Measurements from ENCODE around the gene CHRND.
"Not testable (repeated sequence)": the region's sequence is repeated elsewhere in the genome, so short reads cannot be mapped to it uniquely, and the experiment has no call there.

CHRND gene

DNA sequence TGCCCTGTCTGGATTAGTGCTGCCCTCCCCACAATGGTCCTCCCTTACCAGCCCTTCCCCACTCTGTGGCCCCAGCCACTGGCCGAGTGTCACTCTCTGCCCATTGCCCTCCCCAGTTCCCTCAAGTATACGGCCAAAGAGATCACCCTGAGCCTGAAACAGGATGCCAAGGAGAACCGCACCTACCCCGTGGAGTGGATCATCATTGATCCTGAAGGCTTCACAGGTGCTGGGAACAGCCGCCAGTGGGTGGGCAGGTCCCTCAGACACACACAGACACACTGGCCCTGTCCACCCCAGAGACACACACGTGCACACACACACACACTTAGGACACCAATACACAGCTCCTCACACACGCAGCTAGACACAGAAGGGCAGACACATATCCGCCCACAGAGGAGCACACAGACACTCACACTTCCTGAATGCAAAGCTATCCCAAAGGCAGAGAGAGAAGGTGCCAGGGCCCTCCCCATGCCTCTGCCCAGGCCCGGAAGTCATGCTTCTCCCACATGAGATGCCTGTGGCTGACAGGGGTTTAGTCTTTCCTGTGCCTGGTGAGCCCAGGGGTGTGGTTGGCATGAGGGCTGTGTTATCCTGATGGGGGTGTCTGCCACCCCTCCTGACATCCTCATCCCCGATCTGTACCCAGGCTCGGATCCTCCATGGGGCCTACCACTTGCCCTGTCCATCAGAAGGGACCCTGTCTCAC, 2.9 kb downstream of the CHRND start:
- DNase-seq, result no peak

- no peak for DNase-seq
Measured at GRCh38 chr2:232529806-232530547, 4.0 kb downstream of the CHRND start.

- DNase-seq, result no peak
Measured at GRCh38 chr2:232530626-232531260, 4.8 kb downstream of the CHRND start.

DNA sequence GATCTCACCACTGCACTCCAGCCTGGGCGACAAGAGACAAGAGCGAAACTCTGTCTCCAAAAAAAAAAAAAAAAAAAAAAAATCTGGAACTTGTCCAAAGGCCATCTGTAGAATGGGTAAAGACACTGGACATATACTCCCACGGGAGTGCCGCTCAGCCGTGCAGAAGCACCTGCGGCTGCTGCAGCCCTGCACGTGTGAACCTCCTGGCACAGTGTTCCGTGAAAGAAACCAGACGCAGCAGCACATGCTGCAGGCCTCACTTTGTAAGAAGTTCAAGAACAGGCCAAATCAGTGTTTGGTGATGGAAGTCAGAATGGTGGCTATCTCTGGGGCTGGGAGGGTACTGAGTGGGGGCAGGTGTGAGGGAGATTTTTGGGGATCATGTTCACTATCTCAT, 6.5 kb downstream of the CHRND start:
- DNase-seq, result no peak

GRCh38 chr2:232532821-232533220, 6.9 kb downstream of the CHRND start:
- DNase-seq, result not testable (repeated sequence)

- DNase-seq, result no peak
Measured at GRCh38 chr2:232533944-232534710, 8.2 kb downstream of the CHRND start.

DNA sequence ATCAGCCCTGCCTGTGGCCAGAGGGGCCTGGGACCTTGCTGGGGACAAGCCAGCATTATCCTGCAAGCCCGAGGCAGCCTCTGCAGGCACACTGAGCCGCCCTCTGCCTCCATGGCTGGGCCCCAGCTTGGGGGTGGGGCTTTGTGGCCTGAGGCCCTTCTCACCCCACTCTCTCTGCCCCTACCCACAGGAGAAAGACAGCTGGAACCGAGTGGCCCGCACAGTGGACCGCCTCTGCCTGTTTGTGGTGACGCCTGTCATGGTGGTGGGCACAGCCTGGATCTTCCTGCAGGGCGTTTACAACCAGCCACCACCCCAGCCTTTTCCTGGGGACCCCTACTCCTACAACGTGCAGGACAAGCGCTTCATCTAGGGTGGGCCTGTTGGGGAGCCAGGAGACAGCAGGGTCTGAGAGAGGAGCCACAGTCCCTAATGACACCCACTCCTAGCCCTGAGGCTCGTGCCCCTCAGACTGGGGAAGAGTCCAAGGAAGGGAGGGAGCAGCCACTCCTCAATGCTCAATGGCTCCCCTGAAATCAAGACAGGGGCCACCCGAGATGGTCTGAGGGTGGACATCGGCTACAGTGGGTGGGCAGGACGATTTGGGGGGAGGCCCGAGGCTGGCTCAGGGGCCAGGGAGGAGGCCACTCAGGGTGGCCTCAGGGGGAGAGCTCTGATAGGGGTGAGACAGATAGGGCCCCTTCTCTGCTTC, 9.1 kb downstream of the CHRND start:
- DNase-seq, result no peak

DNA sequence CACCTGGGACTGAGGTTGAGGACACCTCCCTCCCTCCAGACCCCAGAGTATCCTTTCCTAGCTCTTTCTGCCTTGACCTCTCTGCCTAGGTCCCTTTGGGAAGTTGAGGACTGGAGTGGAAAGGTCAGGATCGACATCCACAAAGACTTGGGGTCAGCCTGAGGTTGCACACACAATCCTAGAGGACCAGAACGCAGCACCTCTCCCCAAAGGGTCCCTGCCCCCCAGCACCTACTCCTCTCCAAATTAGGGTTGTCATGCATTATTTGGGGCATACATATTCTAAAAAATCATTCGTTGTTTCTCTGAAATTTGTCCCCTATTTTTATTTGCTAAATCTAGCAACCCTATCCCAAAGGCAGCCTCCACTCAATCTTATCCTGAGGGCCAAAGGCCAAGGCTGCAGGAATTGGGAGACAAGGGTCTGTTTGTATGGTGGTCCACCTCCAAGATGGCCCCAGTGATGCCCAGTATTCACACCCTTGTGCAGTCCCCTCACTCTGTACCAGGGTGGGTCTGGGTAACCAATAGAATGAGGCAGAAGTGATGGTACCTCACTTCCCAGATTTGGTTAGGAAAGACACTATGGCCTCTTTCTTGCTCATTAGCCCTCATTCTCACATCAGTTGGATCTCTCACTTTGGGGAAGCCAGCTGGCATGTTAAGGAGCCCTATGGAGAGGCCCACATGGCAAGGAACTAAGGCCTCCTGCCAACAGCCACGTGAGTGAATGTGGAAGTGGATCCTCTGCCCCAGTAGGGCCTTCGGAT, 10.0 kb downstream of the CHRND start:
- DNase-seq, result no peak

- DNase-seq, result no peak
Measured at GRCh38 chr2:232537079-232537478, 11.1 kb downstream of the CHRND start.

GRCh38 chr2:232537499-232537898, 11.5 kb downstream of the CHRND start:
- DNase-seq, result no peak

DNA sequence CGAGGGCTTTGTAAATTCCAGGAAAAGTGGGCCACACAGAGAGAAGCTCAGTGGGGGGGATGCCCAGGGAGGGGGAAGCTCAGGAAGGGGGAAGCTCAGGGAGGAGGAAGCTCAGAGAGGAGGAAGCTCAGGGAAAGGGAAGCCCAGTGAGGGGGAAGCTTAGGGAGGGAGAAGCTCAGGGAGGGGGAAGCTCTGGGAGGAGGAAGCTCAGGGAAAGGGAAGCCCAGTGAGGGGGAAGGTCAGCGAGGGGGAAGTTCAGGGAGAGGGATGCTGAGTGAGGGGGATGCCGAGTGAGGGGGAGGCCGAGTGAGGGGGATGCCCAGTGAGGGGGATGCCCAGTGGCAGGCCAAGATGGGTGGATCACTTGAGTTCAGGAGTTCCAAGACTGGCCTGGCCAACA, 12.7 kb downstream of the CHRND start:
- no peak for DNase-seq

DNA sequence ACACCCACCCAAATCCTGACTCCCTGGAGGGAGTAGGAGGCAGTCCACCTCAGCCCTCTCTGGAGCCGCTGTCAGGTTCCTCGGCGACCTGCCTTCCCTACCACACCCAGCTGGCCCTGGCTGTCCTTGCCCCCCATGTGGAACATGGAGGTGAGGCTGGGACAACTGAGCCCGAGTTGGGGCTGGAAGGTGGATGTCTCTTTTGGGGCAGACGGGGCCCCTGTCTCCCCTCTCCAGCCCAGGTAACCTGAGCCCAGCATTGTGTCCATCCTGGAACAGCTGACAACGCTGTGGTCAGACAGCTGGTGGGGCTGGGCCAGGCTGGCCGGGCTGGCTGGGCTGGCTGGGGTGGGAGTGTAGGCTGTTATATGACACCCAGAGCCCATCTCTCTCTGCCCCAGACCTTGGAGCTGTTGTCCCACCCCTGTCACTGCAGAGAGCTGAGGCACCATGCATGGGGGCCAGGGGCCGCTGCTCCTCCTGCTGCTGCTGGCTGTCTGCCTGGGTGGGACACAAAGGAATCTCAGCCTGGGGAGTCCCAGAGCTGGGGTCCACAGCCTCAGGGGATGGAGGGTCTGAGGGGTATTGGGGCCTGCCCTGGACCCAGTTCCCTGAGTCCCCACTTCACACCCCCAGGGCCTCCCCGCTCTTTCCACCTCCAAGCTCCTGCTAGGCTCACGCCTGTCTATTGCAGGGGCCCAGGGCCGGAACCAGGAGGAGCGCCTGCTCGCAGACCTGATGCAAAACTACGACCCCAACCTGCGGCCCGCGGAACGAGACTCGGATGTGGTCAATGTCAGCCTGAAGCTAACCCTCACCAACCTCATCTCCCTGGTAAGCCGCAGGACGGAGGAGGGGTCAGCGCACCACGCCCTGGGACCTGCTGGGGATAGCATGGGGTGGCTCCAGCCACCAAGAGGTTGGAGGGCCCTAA, 13.6 kb downstream of the CHRND start, which contains the start of gene CHRNG:
Gene CHRNG (plus strand): TSS at position 395 of the 934 bp plus-strand sequence. CDS start 56 bp downstream, at position 451.
- no peak for DNase-seq

- DNase-seq, result no peak
Measured at GRCh38 chr2:232540441-232541041, 14.6 kb downstream of the CHRND start.

DNA sequence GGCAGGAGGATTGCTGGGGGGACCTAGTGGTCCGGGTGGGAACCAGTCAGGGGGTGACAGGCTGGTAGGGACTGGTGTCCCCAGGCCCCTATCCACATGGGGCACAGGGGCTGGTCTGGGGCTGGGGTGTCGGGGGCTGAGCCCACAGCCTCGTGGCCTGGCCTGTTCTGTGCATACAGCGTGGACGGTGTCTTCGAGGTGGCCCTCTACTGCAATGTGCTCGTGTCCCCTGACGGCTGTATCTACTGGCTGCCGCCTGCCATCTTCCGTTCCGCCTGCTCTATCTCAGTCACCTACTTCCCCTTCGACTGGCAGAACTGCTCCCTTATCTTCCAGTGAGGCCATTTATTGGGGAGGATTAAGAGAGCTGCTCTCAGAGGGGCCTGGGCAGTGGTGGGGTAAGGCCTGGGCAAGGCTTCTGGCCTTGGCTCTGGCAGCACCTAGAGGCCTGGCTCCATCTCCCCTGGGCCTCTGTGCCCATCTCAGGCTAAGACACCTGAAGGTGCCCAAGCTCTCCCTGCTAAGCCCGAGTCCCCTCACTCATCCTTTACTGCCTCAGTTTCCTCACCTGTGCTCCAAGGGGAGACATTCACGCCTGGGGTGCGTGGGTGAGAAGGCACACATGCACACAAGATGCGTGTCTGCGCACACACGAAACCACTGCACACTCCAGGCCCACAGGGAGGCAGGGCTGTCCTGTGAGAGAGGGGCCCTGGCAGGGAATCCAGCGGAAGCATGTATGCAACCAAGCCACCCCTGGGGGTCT, 15.4 kb downstream of the CHRND start:
- DNase-seq, result no peak

DNA sequence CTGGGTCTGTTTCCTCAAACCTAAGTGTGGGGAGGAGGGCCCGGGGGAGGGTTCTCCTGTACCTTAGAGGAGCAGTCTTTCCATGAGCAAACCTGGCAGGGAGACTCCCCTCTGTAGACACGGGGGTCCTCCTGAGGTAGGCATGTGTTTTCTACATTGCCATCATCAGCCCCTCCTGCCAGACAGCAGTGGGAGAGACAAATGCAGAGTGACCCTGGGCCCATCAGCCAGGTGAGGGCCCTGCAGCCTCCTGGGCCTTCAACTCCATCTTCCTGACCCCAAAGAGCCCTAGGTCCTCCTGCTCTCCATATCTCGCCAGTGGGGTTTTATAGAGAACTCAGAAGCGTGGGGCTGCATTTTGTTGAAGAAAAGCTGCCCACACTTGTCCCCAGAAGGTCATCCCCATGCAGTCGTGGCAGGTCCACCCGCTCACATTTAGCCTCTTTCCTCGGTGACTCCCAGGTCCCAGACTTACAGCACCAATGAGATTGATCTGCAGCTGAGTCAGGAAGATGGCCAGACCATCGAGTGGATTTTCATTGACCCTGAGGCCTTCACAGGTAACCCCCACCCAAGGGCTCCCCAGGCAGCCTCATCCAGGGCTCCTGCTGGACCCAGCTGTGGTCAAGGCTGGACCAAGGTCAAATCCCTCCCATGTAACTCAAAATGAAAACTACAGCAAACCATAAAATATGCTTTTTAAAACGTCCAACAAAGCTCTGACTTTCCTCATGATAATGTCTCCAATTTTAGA, 16.2 kb downstream of the CHRND start:
- DNase-seq, result no peak

DNA sequence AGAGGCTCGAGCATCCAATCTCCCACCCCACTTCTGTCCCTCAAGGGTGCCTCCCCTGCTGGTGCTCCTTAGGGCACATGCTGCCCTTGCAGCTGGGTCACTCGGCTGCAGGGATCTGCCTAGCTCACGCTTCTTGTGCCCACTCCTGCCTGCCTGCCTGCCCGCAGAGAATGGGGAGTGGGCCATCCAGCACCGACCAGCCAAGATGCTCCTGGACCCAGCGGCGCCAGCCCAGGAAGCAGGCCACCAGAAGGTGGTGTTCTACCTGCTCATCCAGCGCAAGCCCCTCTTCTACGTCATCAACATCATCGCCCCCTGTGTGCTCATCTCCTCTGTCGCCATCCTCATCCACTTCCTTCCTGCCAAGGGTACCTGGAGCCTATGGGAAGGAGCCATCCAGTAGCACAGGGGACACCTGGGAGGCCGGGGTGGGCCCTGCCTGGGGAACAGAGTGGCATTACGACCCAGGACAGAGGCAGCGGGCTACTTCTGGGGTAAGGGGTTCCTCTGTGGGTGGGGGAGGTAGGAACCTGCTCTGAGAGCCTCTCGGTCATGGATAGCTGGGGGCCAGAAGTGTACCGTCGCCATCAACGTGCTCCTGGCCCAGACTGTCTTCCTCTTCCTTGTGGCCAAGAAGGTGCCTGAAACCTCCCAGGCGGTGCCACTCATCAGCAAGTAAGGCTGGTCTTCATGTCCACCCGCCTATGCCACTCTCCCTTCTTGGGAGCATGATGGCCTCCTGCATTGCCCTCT, 16.9 kb downstream of the CHRND start:
- no peak for DNase-seq

GRCh38 chr2:232543491-232543890, 17.5 kb downstream of the CHRND start:
- DNase-seq, result no peak
